GM23248 (cell line): ENCODE measurements around the gene PTPRT.

Experiments
- EZH2 ChIP-seq: fragments of 200-600 bp; sonication (generic); IDR thresholded peaks from 2 replicates; pipeline ENCODE4 v1.6.1; 2018; ENCODE audit warnings: antibody characterized with exemption, mild to moderate bottlenecking; ENCODE audit not compliant: insufficient read depth, poor library complexity, severe bottlenecking
- EZH2phosphoT487 ChIP-seq: fragments of 200-600 bp; sonication (generic); IDR thresholded peaks from 2 replicates; pipeline ENCODE4 v1.6.1; 2018; ENCODE audit warnings: antibody characterized with exemption, moderate library complexity, mild to moderate bottlenecking, low read depth; ENCODE audit not compliant: insufficient read depth

- no peak for TF ChIP-seq EZH2phosphoT487
- TF ChIP-seq EZH2, result no peak
Observed at GRCh38 chr20:42281801-42282200, 907.9 kb downstream of the PTPRT start.
